Jurkat, Clone E6-1 (cell line): ENCODE measurements around the gene HES5.

ENCODE experiments used
- DNase-seq: peaks from one replicate; pipeline ENCODE4 v3.0.0-alpha.2; 2011; ENCODE audit warnings: low read depth, low spot score
- H3K4me3 ChIP-seq: 2 replicates; pipeline ENCODE4 v1.5.1; 2011; ENCODE audit warnings: mild to moderate bottlenecking, low read length, control low read depth, moderate library complexity

The HES5 gene

GRCh38 chr1:2495026-2495425 lies 35.0 kb downstream of the HES5 start:
- DNase-seq: no peak
- no peak overlapping the region for H3K4me3 ChIP-seq

- DNase-seq: no peak
- H3K4me3 ChIP-seq: no peak overlapping the region
These were observed 35.8 kb downstream of the HES5 start for GRCh38 chr1:2494323-2494693.

- DNase-seq: peak; percentile 44
- no peak overlapping the region for H3K4me3 ChIP-seq
These were observed 36.3 kb downstream of the HES5 start for GRCh38 chr1:2493691-2494322.

- DNase-seq: no peak
- H3K4me3 ChIP-seq: no peak overlapping the region
These were observed 36.8 kb downstream of the HES5 start for GRCh38 chr1:2493218-2493617.

- H3K4me3 ChIP-seq: no peak overlapping the region
- DNase-seq: no peak
These were observed 38.0 kb downstream of the HES5 start for GRCh38 chr1:2492091-2492490.

- no peak overlapping the region for H3K4me3 ChIP-seq
- DNase-seq: no peak
These were observed 40.4 kb downstream of the HES5 start for GRCh38 chr1:2489615-2490014.

- DNase-seq: no peak
- H3K4me3 ChIP-seq: no peak overlapping the region
These were observed 41.4 kb downstream of the HES5 start for GRCh38 chr1:2488688-2489087.

- DNase-seq: no peak
- no peak overlapping the region for H3K4me3 ChIP-seq
These were observed 43.5 kb downstream of the HES5 start for GRCh38 chr1:2486558-2486957.

GRCh38 chr1:2486041-2486440 lies 44.0 kb downstream of the HES5 start:
- DNase-seq: no peak
- H3K4me3 ChIP-seq: no peak overlapping the region

GRCh38 chr1:2483970-2484369 lies 46.1 kb downstream of the HES5 start:
- no peak overlapping the region for H3K4me3 ChIP-seq
- no peak for DNase-seq

- no peak for DNase-seq
- no peak overlapping the region for H3K4me3 ChIP-seq
These were observed 47.0 kb downstream of the HES5 start for GRCh38 chr1:2483026-2483425.

GRCh38 chr1:2482588-2482987 lies 47.5 kb downstream of the HES5 start:
- DNase-seq: no peak
- H3K4me3 ChIP-seq: no peak overlapping the region

- no peak overlapping the region for H3K4me3 ChIP-seq
- DNase-seq: no peak
These were observed 48.2 kb downstream of the HES5 start for GRCh38 chr1:2481885-2482284.

- H3K4me3 ChIP-seq: no peak overlapping the region
- no peak for DNase-seq
These were observed 49.1 kb downstream of the HES5 start for GRCh38 chr1:2480986-2481364.

- no peak overlapping the region for H3K4me3 ChIP-seq
- DNase-seq: no peak
These were observed 49.7 kb downstream of the HES5 start for GRCh38 chr1:2480236-2480985.

GRCh38 chr1:2479618-2480017 lies 50.4 kb downstream of the HES5 start:
- no peak overlapping the region for H3K4me3 ChIP-seq
- DNase-seq: no peak

- H3K4me3 ChIP-seq: no peak overlapping the region
- DNase-seq: no peak
These were observed 50.9 kb downstream of the HES5 start for GRCh38 chr1:2479186-2479585.
